Measurements from ENCODE around the gene GRIK1.

- no peak for TF ChIP-seq POLR2AphosphoS5 (IDR thresholded peaks at IDR 0.05; ENCODE audit: borderline replicate concordance, low read depth, low read length)
- TF ChIP-seq EZH2 (IDR thresholded peaks at IDR 0.05), result no peak
Measured at GRCh38 chr21:29786496-29787360, 153.1 kb downstream of the GRIK1 start.

Data from SK-N-MC (cell line).